ENCODE data around the gene COPS2.

- no peak for TF ChIP-seq CTCF (IDR thresholded peaks at IDR 0.05; ENCODE audit: poor library complexity)
- no peak for TF ChIP-seq EZH2 (IDR thresholded peaks at IDR 0.05; ENCODE audit: borderline replicate concordance)
- TF ChIP-seq EZH2phosphoT487 (IDR thresholded peaks at IDR 0.05; ENCODE audit: low read depth, severe bottlenecking, unreplicated experiment) = no peak
Measured at GRCh38 chr15:49084285-49084570, 71.2 kb downstream of the COPS2 start.
